ENCODE results near the gene OR13D1. TPM values are rescaled to one million over a fixed set of nuclear protein-coding genes. Genes with fewer than 3 reads are reported as not detected.
"Not testable (repeated sequence)": the region's sequence is repeated elsewhere in the genome, so short reads cannot be mapped to it uniquely, and the experiment has no call there.

Gene OR13D1
- not detected in 2 replicates for total RNA-seq

- DNase-seq (ENCODE audit: low read depth in 2 of 2), result no peak
These were observed at the start of gene OR13D1 for GRCh38 chr9:104694218-104694617. Gene OR13D1, plus strand, starts transcription at chr9:104694518. Its CDS starts 0 bp downstream, at chr9:104694518.

GRCh38 chr9:104658496-104659195 lies 35.7 kb upstream of the OR13D1 start:
- no peak for DNase-seq (ENCODE audit: low read depth in 2 of 2)

GRCh38 chr9:104675611-104676010 lies 18.7 kb upstream of the OR13D1 start:
- no peak for DNase-seq (ENCODE audit: low read depth in 2 of 2)

GRCh38 chr9:104682642-104683041 lies 11.7 kb upstream of the OR13D1 start:
- DNase-seq (ENCODE audit: low read depth in 2 of 2), result peak; percentile 49 to 58

- no peak for DNase-seq (ENCODE audit: low read depth in 2 of 2)
These were observed 8.2 kb upstream of the OR13D1 start for GRCh38 chr9:104686081-104686480.

GRCh38 chr9:104700306-104700705 lies 6.0 kb downstream of the OR13D1 start:
- DNase-seq (ENCODE audit: low read depth in 2 of 2), result no peak

- DNase-seq (ENCODE audit: low read depth in 2 of 2), result not testable (repeated sequence)
These were observed 14.4 kb downstream of the OR13D1 start for GRCh38 chr9:104708737-104709136.

GRCh38 chr9:104711604-104712003 lies 17.3 kb downstream of the OR13D1 start:
- no peak for DNase-seq (ENCODE audit: low read depth in 2 of 2)

GRCh38 chr9:104725014-104725413 lies 30.7 kb downstream of the OR13D1 start:
- DNase-seq (ENCODE audit: low read depth in 2 of 2), result no peak

GRCh38 chr9:104738452-104738851 lies 44.1 kb downstream of the OR13D1 start:
- no peak for DNase-seq (ENCODE audit: low read depth in 2 of 2)

- DNase-seq (ENCODE audit: low read depth in 2 of 2), result peak; percentile 27 to 68
These were observed 46.3 kb downstream of the OR13D1 start for GRCh38 chr9:104740621-104741020.

- DNase-seq (ENCODE audit: low read depth in 2 of 2), result peak; percentile 81 to 83
These were observed 49.2 kb downstream of the OR13D1 start for GRCh38 chr9:104743376-104743985.

Other genes starting within 250 kb of the OR13D1 start
- not detected in 2 replicates for gene OR13F1, start 190.3 kb upstream of the OR13D1 start, total RNA-seq
- not detected in 2 replicates for gene OR13C4, start 167.3 kb upstream of the OR13D1 start, total RNA-seq
- not detected in 2 replicates for gene OR13C3, start 157.7 kb upstream of the OR13D1 start, total RNA-seq
- gene OR13C8, start 125.3 kb upstream of the OR13D1 start, total RNA-seq, result not detected in 2 replicates
- gene OR13C5, start 95.1 kb upstream of the OR13D1 start, total RNA-seq, result not detected in 2 replicates
- gene OR13C2, start 88.9 kb upstream of the OR13D1 start, total RNA-seq, result not detected in 2 replicates
- not detected in 2 replicates for gene OR13C9, start 76.3 kb upstream of the OR13D1 start, total RNA-seq
- gene NIPSNAP3A, start 53.2 kb downstream of the OR13D1 start, total RNA-seq, result 33.9 and 41.2 TPM in 2 replicates
- under 0.01 and 0.22 TPM in 2 replicates for gene NIPSNAP3B, start 69.6 kb downstream of the OR13D1 start, total RNA-seq
- gene ABCA1, start 233.6 kb downstream of the OR13D1 start, total RNA-seq, result 2.2 and 10.5 TPM in 2 replicates

Measured in lung microvascular endothelial cell (primary cell).